Activated CD4-positive, alpha-beta memory T cell treated with anti-CD3 and anti-CD28 coated beads for 36 hours (primary cell): Measurements from ENCODE around the gene GIGYF2. TPM values are rescaled to one million over a fixed set of nuclear protein-coding genes. Genes with fewer than 3 reads are reported as not detected.

ENCODE experiments used
- CTCF ChIA-PET: fragments of 350-600 bp; sonication (Branson Sonifier 250); formaldehyde crosslinking; loops from one replicate; lab custom pipeline; 2021; ENCODE audit warnings: antibody characterized with exemption, inconsistent platforms; lab: Charles Lee
- POLR2A ChIA-PET: fragments of 350-600 bp; sonication (Branson Sonifier 250); formaldehyde crosslinking; loops from one replicate; lab custom pipeline; 2021; ENCODE audit warnings: antibody characterized with exemption; lab: Charles Lee
- DNase-seq: peaks from one replicate; pipeline ENCODE4 v3.0.0-alpha.2; 2020
- H3K27ac Mint-ChIP-seq: one replicate; pipeline ENCODE4 v1.8.0; 2021; ENCODE audit warnings: mixed read lengths
- H3K27me3 Mint-ChIP-seq: one replicate; pipeline ENCODE4 v1.8.0; 2021; ENCODE audit warnings: mixed read lengths
- H3K36me3 Mint-ChIP-seq: one replicate; pipeline ENCODE4 v1.8.0; 2021; ENCODE audit warnings: mixed read lengths
- H3K4me1 Mint-ChIP-seq: one replicate; pipeline ENCODE4 v1.8.0; 2021; ENCODE audit warnings: low read depth, mixed read lengths
- H3K4me3 Mint-ChIP-seq: one replicate; pipeline ENCODE4 v1.8.0; 2021; ENCODE audit warnings: mild to moderate bottlenecking, mixed read lengths
- H3K9me3 Mint-ChIP-seq: one replicate; pipeline ENCODE4 v1.8.0; 2021; ENCODE audit warnings: mixed read lengths
- intact Hi-C: fragments of 100-400 bp; cut with micrococcal nuclease; formaldehyde crosslinking; loops from one replicate; pipeline ENCODE4 v1.15.1; 2023
- total RNA-seq, 2 experiments: library from RNA; stranded (reverse); gene quantifications; one replicate each; pipeline ENCODE4 v1.2.3, GENCODE V29; 2021

GIGYF2 gene
- total RNA-seq, 2 experiments from 2014 or later, result 50.0 to 51.4 TPM

DNA sequence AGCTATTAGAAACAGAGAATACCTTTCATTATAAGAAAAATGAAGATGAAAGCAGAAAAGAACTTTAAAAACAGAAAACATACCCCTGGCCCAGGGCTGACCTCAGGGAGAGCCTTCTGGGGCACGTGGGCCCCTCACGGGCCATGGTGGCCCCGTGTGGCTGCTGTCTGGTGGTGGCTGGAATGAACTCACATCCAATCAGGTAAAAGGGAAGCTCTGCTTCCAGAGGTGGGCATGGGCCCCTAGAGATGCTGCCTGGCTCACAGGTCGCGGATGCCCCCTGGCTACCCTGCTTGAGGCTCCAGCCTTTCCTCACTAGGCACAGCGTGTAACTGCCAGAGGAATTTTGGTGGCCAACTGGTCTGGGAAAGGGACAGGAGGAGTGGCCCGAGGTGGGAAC lies 189.5 kb downstream of the GIGYF2 start:
- peaks cover 7% of the 10 kb centered on the region for H3K4me1 Mint-ChIP-seq
- no peak for DNase-seq
- H3K9me3 Mint-ChIP-seq, result no peaks in the 10 kb centered on the region
- peaks cover 10% of the 10 kb centered on the region for H3K27me3 Mint-ChIP-seq
- CTCF ChIA-PET, result no interaction called here
- H3K27ac Mint-ChIP-seq, result no peak overlapping the region
- no peaks in the 10 kb centered on the region for H3K36me3 Mint-ChIP-seq
- intact Hi-C loops, result no loop called here
- POLR2A ChIA-PET, result no interaction called here
- H3K4me3 Mint-ChIP-seq, result no peak overlapping the region

DNA sequence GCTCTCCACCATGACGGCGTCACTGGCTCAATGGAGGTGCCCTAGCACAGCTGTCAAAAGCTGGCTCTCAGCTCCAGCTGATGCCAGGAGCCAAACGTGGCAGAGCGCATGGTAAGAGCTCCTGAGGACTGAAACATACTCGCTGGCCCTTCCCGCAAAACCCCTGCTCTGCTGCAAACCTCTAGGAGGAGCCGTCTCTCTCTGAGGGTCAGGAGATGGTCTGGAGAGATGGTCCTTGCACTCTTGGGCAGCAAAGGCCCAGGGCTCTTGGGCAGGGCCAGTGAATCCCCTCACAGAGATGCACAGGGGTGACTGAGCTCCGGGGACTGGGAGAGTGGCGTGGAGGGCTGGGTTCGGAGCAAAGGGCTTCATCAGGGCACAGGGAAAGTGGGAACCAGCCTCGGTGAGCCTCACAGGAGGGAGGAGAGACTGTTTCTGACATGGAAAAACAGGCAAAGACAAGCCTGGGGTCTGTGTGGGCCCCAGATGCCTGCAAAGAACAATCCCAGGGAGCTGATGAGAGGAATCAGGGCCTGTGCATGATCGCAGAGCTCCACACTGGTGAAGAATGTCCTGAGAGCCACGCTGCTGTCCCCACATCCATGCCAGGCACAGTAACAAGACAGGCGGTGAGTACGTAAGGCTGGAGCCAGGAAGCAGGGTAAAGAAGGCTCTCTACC lies 190.2 kb downstream of the GIGYF2 start:
- H3K36me3 Mint-ChIP-seq, result no peaks in the 10 kb centered on the region
- intact Hi-C loops, result no loop called here
- POLR2A ChIA-PET, result no interaction called here
- peaks cover 14% of the 10 kb centered on the region for H3K27me3 Mint-ChIP-seq
- no peak overlapping the region for H3K4me3 Mint-ChIP-seq
- CTCF ChIA-PET, result no interaction called here
- peaks cover 7% of the 10 kb centered on the region for H3K4me1 Mint-ChIP-seq
- H3K9me3 Mint-ChIP-seq, result no peaks in the 10 kb centered on the region
- no peak overlapping the region for H3K27ac Mint-ChIP-seq
- no peak for DNase-seq

DNA sequence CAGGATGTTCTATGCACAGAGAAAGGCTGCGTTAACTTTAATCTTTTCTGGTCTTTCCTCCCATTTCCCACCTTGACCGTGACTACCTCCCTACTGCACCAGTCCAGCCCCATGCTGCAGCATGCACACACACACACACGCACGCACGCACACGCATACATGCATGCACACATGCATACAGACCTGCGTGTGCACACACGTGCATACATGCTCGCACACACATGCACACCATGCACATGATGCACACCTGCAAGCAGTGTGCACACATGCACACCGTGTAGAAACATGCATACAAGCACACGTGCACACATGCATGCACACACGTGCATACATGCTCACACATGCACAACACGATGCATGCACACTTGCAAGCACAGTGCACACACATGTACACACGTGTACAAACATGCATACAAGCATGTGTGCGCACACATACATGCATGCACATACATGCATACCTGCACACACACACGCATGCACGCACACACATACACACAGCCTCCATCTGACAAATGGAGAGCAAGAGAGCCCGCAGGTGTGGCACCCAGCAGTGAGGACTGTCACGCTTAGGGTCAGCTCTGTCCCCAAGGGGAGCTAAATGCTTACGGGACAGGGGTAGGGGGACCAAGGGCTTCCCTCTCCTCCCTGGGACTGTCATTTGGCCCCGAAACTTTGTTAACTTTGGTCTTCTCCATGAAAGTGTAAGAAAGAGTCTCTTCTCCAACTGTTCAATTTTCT lies 191.1 kb downstream of the GIGYF2 start:
- ChIA-PET POLR2A (no interaction called here), CTCF (no interaction called here)
- Mint-ChIP-seq H3K27ac (no peak overlapping the region), H3K4me3 (no peak overlapping the region), H3K4me1 (peaks cover 9% of the 10 kb centered on the region), H3K36me3 (no peaks in the 10 kb centered on the region), H3K27me3 (peaks cover 17% of the 10 kb centered on the region), H3K9me3 (no peaks in the 10 kb centered on the region)
- no peak for DNase-seq
- intact Hi-C loops, result no loop called here

DNA sequence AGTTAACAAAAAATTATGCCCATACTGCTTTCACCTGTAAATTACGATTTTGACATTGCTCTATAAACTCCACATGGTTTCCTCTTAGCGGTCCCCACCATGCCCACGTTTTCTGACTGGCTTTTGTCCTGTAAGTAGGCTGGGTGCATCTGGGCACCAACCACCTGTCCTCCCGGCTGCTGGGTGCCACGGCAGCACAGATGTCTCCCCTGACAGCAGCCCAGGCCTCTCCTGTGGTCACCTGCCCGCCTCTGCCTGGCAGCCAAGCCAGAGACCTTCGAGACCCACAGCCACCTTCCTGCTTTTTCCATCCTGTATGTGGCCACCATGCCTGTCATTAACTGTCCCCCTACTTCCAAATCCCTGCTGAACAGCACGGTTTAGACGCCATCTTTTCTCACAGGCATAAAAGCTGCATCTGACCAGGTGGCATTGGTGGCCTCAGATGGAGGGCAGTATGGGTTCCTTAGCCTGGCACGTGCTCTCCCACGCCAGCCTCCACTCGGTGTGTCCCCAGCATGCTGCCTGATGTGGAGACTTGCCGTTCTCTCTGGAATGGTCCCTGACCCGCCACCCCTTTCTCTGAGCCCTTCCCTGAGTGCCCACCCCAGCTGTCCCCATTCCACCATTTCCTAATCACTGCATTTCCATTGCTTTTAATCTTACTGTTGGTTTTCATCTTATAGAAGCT lies 191.9 kb downstream of the GIGYF2 start:
- ChIA-PET CTCF (no interaction called here), POLR2A (no interaction called here)
- Mint-ChIP-seq H3K4me1 (peaks cover 9% of the 10 kb centered on the region), H3K36me3 (no peaks in the 10 kb centered on the region), H3K27me3 (peaks cover 17% of the 10 kb centered on the region), H3K4me3 (no peak overlapping the region), H3K27ac (no peak overlapping the region), H3K9me3 (no peaks in the 10 kb centered on the region)
- intact Hi-C loops, result no loop called here
- no peak for DNase-seq

DNA sequence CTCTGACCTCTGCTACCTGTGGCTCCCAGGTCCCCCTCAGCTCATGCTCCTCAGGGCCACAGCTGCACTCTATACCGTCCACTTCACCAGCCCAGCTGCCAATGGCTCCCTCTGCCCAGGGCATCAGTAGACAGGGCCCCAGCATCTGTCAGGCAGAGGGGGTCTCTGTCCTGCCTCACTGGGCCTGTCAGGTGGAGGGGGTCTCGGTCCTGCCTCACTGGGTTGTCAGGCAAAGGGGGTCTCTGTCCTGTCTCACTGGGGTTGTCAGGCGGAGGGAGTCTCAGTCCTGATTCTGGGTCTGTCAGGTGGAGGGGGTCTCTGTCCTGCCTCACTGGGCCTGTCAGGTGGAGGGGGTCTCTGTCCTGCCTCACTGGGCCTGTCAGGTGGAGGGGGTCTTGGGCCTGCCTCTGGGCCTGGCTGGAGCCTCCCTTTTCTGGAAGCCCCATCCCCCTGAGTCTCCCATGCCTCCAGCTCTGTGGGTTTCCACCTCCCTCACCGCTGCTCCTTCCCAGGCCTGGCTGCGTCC lies 192.8 kb downstream of the GIGYF2 start:
- Mint-ChIP-seq H3K4me3 (no peak overlapping the region), H3K36me3 (no peaks in the 10 kb centered on the region), H3K4me1 (peaks cover 9% of the 10 kb centered on the region), H3K9me3 (no peaks in the 10 kb centered on the region), H3K27ac (no peak overlapping the region), H3K27me3 (peaks cover 20% of the 10 kb centered on the region)
- ChIA-PET POLR2A (interaction anchor here (1.1 kb wide), 1 partner anchor 344 kb away, joined by 4 read pairs; no protein-coding TSS in a partner anchor), CTCF (no interaction called here)
- intact Hi-C loops, result loop anchor here (10.0 kb wide), 1 partner anchor 355 kb away; no protein-coding TSS in a partner anchor
- DNase-seq, result no peak

GRCh38 chr2:232890536-232890895 lies 193.4 kb downstream of the GIGYF2 start:
- intact Hi-C loops, result loop anchor here (10.0 kb wide), 1 partner anchor 354 kb away; no protein-coding TSS in a partner anchor

DNA sequence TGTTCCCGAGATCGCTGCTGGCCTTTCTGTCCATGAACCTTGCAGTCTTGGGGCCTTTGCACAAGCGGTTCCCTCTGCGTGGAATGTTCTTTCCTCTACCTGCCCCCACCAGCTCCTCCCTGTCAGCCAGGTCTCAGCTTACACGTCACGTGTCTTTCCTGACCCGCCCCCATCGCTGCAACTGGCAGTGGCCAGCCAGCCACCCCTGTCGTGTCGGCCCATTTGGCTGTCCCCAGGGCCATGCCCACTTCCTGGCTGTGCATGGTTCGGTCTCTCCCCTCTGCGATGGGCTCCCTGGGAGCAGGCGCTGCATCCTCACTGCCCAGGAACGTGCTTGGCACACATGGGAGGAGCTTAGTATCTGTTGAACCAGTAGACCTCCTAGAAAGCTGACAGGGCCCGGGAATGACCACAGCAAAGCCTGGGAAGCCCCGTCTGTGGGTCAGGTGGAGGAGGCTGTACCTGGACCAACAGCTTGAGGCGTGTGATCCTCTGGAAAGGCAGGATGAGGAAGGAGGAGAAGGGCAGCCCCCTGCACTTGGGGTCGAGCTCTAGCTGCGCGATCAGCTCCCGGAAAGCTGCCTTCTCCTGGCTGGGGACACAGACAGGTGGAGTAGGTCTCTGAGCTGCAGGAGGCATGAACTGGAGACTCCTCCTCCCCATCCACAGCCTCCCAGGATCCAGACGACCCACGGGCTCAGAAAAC lies 193.9 kb downstream of the GIGYF2 start:
- no peak overlapping the region for H3K27ac Mint-ChIP-seq
- ChIA-PET CTCF (interaction anchor here (1.1 kb wide), 1 partner anchor 138 kb away, joined by 3 read pairs; no protein-coding TSS in a partner anchor), POLR2A (interaction anchor here (1.1 kb wide), 1 partner anchor 343 kb away, joined by 4 read pairs; no protein-coding TSS in a partner anchor)
- H3K36me3 Mint-ChIP-seq, result no peaks in the 10 kb centered on the region
- peaks cover 20% of the 10 kb centered on the region for H3K27me3 Mint-ChIP-seq
- intact Hi-C loops, result loop anchor here (10.0 kb wide), 1 partner anchor 354 kb away; no protein-coding TSS in a partner anchor
- no peak for DNase-seq
- H3K4me1 Mint-ChIP-seq, result peaks cover 12% of the 10 kb centered on the region
- no peak overlapping the region for H3K4me3 Mint-ChIP-seq
- no peaks in the 10 kb centered on the region for H3K9me3 Mint-ChIP-seq

More at GRCh38 chr2:232890536-232890895, 193.4 kb downstream of the GIGYF2 start:
- H3K36me3 Mint-ChIP-seq, result no peaks in the 10 kb centered on the region
- ChIA-PET CTCF (interaction anchor here (1.1 kb wide), 1 partner anchor 138 kb away, joined by 3 read pairs; no protein-coding TSS in a partner anchor), POLR2A (interaction anchor here (1.1 kb wide), 1 partner anchor 344 kb away, joined by 4 read pairs; no protein-coding TSS in a partner anchor)
- no peaks in the 10 kb centered on the region for H3K9me3 Mint-ChIP-seq
- peaks cover 9% of the 10 kb centered on the region for H3K4me1 Mint-ChIP-seq
- H3K27ac Mint-ChIP-seq, result no peak overlapping the region
- DNase-seq, result no peak
- no peak overlapping the region for H3K4me3 Mint-ChIP-seq
- H3K27me3 Mint-ChIP-seq, result peaks cover 20% of the 10 kb centered on the region

DNA sequence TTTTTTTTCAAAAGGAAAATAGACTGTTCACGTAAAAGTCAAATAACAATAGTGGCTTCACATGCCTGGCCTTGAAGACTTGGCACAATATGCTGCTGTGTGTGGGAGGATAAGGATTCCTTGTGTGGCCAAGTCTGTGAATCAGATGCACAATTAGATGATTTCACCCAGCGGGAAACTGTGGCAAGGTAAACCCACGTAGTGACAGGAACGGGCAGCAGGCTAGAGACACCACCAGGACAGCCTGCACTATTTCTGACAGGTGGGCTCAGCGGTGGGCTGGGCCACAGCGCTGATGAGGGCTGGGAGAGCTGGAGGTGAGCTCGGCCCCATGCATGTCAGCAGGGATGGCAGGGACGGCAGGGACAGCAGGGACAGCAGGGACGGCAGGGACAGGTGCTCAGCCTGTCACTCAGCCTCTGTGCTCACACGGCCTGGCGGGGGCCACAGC lies 194.5 kb downstream of the GIGYF2 start:
- H3K4me1 Mint-ChIP-seq, result peaks cover 14% of the 10 kb centered on the region
- H3K27ac Mint-ChIP-seq, result no peak overlapping the region
- DNase-seq, result no peak
- H3K4me3 Mint-ChIP-seq, result no peak overlapping the region
- intact Hi-C loops, result loop anchor here (10.0 kb wide), 1 partner anchor 353 kb away; no protein-coding TSS in a partner anchor
- ChIA-PET POLR2A (no interaction called here), CTCF (interaction anchor here (1.1 kb wide), 1 partner anchor 137 kb away, joined by 3 read pairs; no protein-coding TSS in a partner anchor)
- H3K9me3 Mint-ChIP-seq, result no peaks in the 10 kb centered on the region
- no peaks in the 10 kb centered on the region for H3K36me3 Mint-ChIP-seq
- peaks cover 20% of the 10 kb centered on the region for H3K27me3 Mint-ChIP-seq

DNA sequence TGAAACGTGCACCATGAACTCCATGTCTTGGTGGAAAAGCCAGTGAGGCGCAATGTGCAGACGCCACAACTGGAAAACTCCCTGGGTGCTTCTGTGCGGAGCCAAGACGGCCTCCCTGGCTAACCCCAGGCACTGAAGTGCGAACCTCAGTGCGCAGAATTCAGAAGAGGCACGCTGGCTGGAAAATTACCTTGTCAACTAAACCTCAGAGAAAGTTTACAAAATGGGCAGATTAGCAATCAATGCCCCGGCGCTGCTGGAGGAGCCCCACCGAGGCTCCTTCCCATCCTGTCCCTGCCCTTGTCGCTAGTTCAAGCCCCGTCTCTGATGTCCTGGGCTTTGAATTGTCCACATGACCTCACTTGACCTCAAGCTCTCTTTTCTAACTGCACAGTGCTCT lies 195.1 kb downstream of the GIGYF2 start:
- DNase-seq, result no peak
- intact Hi-C loops, result loop anchor here (10.0 kb wide), 1 partner anchor 353 kb away; no protein-coding TSS in a partner anchor
- H3K36me3 Mint-ChIP-seq, result no peaks in the 10 kb centered on the region
- H3K4me1 Mint-ChIP-seq, result peaks cover 16% of the 10 kb centered on the region
- H3K27me3 Mint-ChIP-seq, result peaks cover 20% of the 10 kb centered on the region
- H3K9me3 Mint-ChIP-seq, result no peaks in the 10 kb centered on the region
- CTCF ChIA-PET, result no interaction called here
- no peak overlapping the region for H3K4me3 Mint-ChIP-seq
- POLR2A ChIA-PET, result no interaction called here
- H3K27ac Mint-ChIP-seq, result no peak overlapping the region

DNA sequence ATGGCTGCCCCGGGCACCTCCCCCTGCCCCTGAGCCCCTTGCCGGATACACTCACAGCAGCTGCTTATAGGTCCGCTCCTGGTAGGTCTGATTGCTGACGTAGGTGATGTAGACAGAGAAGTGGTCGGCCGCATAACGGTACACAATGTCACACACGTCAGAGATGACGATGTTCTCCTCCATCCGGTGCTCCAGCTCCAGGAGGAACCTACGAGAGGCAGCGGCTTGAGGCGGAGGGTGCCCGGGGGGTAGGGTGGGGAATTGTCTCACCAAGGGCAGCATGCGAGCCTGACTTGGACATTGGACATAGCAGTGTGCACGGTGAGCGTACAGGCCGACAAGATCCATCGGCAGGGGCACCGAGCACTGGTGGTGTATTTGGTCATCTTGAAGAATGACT lies 195.7 kb downstream of the GIGYF2 start:
- no peak overlapping the region for H3K4me3 Mint-ChIP-seq
- H3K9me3 Mint-ChIP-seq, result no peaks in the 10 kb centered on the region
- no peaks in the 10 kb centered on the region for H3K36me3 Mint-ChIP-seq
- ChIA-PET POLR2A (no interaction called here), CTCF (no interaction called here)
- intact Hi-C loops, result loop anchor here (10.0 kb wide), 1 partner anchor 352 kb away; no protein-coding TSS in a partner anchor
- DNase-seq, result no peak
- no peak overlapping the region for H3K27ac Mint-ChIP-seq
- H3K4me1 Mint-ChIP-seq, result peaks cover 18% of the 10 kb centered on the region
- H3K27me3 Mint-ChIP-seq, result peaks cover 20% of the 10 kb centered on the region

DNA sequence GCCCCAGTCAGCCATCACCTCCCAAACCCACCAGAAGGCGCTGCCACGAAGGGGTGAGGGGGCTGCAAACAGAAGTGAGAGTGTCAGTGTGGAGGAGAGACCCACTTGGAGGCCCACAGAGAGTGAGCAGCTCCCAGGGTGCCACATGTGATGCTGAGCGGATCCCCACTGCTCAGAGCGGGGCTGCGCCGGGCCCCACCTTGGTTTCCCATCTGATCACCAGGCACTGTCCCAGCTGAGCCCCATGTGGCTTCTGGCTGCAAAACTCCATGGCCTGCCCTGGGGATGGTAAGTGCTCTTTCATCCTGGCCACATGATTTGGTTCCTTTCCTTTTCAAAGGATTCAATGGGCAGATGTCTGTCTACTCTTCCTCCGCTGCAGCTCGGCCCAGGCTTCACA lies 196.7 kb downstream of the GIGYF2 start:
- POLR2A ChIA-PET, result no interaction called here
- CTCF ChIA-PET, result no interaction called here
- Mint-ChIP-seq H3K9me3 (no peaks in the 10 kb centered on the region), H3K36me3 (no peaks in the 10 kb centered on the region), H3K27ac (no peak overlapping the region), H3K4me3 (no peak overlapping the region), H3K4me1 (peaks cover 18% of the 10 kb centered on the region), H3K27me3 (peaks cover 20% of the 10 kb centered on the region)
- DNase-seq, result no peak
- intact Hi-C loops, result loop anchor here (10.0 kb wide), 1 partner anchor 351 kb away; no protein-coding TSS in a partner anchor
